ENCODE measurements around the gene HSPA2. TPM values are rescaled to one million over a fixed set of nuclear protein-coding genes. Genes with fewer than 3 reads are reported as not detected.

The HSPA2 gene
- total and polyA plus RNA-seq, 9 donors = 5.1 to 49.7 (median 8.9) TPM

DNA sequence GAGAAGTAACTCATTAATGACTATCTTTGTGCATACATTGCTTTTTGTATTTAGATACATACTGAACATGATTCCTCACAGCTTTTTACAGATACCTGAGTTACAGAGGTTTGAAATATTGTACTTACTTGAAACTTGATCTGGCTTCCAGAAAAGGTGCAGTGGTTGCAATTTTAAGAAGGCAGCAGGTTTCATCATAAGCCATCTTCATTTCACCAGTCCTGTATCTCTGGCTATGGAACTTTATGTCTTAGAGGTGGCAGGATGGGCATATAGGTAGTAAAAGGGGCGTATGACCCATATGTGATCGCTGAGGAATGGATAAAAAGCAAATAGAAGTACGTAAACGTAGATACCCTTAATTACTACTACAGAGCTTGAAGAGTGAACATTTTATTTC, 22.3 kb upstream of the HSPA2 start:
- no peak for DNase-seq
- no peak overlapping the region for H3K27ac ChIP-seq
- no peak for TF ChIP-seq POLR2A (IDR thresholded peaks at IDR 0.05)
- no peak for TF ChIP-seq EP300 (IDR thresholded peaks at IDR 0.05)
- TF ChIP-seq, protein P1, sequence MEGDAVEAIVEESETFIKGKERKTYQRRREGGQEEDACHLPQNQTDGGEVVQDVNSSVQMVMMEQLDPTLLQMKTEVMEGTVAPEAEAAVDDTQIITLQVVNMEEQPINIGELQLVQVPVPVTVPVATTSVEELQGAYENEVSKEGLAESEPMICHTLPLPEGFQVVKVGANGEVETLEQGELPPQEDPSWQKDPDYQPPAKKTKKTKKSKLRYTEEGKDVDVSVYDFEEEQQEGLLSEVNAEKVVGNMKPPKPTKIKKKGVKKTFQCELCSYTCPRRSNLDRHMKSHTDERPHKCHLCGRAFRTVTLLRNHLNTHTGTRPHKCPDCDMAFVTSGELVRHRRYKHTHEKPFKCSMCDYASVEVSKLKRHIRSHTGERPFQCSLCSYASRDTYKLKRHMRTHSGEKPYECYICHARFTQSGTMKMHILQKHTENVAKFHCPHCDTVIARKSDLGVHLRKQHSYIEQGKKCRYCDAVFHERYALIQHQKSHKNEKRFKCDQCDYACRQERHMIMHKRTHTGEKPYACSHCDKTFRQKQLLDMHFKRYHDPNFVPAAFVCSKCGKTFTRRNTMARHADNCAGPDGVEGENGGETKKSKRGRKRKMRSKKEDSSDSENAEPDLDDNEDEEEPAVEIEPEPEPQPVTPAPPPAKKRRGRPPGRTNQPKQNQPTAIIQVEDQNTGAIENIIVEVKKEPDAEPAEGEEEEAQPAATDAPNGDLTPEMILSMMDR (IDR thresholded peaks at IDR 0.05) = no peak
- H3K9me3 ChIP-seq = no peaks in the 10 kb centered on the region
- H3K36me3 ChIP-seq = no peaks in the 10 kb centered on the region
- no peak overlapping the region for H3K4me3 ChIP-seq
- intact Hi-C loops (cut with DNase I) = loop anchor here in 1 of 4 donors (10.0 kb wide), 1 partner anchor 117 kb away; no protein-coding TSS in a partner anchor
- WGBS, 3 donors = 58 to 88% (median 86%) methylated on average over 4 of the region's 4 CpGs
- no peaks in the 10 kb centered on the region for H3K27me3 ChIP-seq
- H3K4me1 ChIP-seq (ENCODE audit: insufficient read depth) = no peaks in the 10 kb centered on the region

DNA sequence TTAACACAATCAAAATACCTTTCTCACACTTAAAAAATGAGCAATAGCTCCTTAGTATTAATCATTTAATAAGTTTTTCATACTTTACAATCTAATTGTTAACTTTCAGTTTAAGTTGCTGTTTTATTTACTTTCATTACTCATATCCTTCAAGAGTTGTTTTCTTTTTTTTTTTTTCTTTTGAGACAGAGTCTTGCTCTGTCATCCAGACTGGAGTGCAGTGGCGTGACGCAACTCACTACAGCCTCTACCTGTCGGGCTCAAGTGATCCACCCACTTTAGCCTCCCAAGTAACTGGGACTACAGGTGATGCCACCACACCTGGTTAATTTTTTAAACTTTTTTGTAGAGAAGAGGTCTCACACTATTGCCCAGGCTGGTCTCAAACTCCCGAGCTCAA, 19.8 kb upstream of the HSPA2 start:
- no peak overlapping the region for H3K27ac ChIP-seq
- no peak for DNase-seq
- TF ChIP-seq EP300 (IDR thresholded peaks at IDR 0.05) (no peak), POLR2A (IDR thresholded peaks at IDR 0.05) (no peak)
- TF ChIP-seq, protein P1 (IDR thresholded peaks at IDR 0.05) = no peak
- WGBS, 3 donors = 92 to 96% (median 96%) methylated on average over 4 of the region's 4 CpGs
- no peaks in the 10 kb centered on the region for H3K9me3 ChIP-seq
- H3K27me3 ChIP-seq = no peaks in the 10 kb centered on the region
- intact Hi-C loops (cut with DNase I) = no loop called here
- no peak overlapping the region for H3K4me3 ChIP-seq
- no peaks in the 10 kb centered on the region for H3K36me3 ChIP-seq
- no peaks in the 10 kb centered on the region for H3K4me1 ChIP-seq (ENCODE audit: insufficient read depth)

DNA sequence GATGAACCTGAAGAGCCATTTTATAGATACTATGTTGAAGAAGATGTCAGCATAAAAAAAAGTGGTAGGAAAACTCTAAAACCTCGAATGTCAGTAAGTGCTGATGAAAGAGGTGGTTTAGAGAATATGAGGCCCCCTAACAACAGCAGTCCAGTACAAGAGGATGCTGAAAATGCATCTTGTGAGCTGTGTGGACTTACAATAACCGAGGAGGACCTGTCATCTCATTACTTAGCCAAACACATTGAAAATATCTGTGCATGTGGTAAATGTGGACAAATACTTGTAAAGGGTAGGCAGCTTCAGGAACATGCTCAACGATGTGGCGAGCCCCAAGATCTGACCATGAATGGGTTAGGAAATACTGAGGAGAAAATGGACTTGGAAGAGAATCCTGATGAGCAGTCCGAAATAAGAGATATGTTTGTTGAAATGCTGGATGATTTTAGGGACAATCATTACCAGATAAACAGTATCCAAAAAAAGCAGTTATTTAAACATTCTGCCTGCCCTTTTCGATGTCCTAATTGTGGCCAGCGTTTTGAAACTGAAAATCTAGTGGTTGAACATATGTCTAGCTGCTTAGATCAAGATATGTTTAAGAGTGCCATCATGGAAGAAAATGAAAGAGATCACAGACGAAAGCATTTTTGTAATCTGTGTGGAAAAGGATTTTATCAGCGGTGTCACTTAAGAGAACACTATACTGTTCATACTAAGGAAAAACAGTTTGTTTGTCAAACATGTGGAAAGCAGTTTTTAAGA, 17.8 kb upstream of the HSPA2 start:
- H3K27ac ChIP-seq = no peak overlapping the region
- 86 to 91% (median 87%) methylated on average over 9 of the region's 9 CpGs for WGBS, 3 donors
- no peak overlapping the region for H3K4me3 ChIP-seq
- no peaks in the 10 kb centered on the region for H3K4me1 ChIP-seq (ENCODE audit: insufficient read depth)
- no peaks in the 10 kb centered on the region for H3K9me3 ChIP-seq
- intact Hi-C loops (cut with DNase I) = no loop called here
- no peaks in the 10 kb centered on the region for H3K36me3 ChIP-seq
- no peak for TF ChIP-seq POLR2A (IDR thresholded peaks at IDR 0.05)
- TF ChIP-seq, protein P1 (IDR thresholded peaks at IDR 0.05) = no peak
- TF ChIP-seq EP300 (IDR thresholded peaks at IDR 0.05) = no peak
- H3K27me3 ChIP-seq = no peaks in the 10 kb centered on the region
- DNase-seq = no peak

DNA sequence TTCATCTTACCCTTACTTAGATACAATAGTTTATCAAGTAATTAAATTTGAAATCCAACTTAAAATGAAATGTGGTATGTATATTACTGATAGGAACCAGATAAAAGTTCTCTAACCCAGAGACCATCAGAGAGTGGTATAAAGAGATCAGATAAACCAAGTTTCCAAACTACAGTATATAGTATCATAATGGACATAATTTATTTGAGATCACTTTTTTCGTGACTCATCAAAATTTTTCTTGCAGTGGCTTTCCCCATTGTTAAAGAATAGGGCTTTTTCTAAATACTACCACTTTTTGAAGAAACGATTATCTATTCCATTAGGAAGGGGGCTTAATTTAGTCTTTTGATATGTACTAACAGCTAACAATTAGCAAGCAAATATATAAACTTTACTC, 15.2 kb upstream of the HSPA2 start:
- H3K36me3 ChIP-seq = no peaks in the 10 kb centered on the region
- intact Hi-C loops (cut with DNase I) = no loop called here
- TF ChIP-seq EP300 (IDR thresholded peaks at IDR 0.05) = no peak
- no peak for TF ChIP-seq POLR2A (IDR thresholded peaks at IDR 0.05)
- TF ChIP-seq, protein P1 (IDR thresholded peaks at IDR 0.05) = no peak
- H3K27me3 ChIP-seq = no peaks in the 10 kb centered on the region
- no peaks in the 10 kb centered on the region for H3K4me1 ChIP-seq (ENCODE audit: insufficient read depth)
- no peak overlapping the region for H3K27ac ChIP-seq
- WGBS, 3 donors = 94 to 95% (median 94%) methylated on average over 2 of the region's 2 CpGs
- DNase-seq = no peak
- H3K4me3 ChIP-seq = no peak overlapping the region
- H3K9me3 ChIP-seq = no peaks in the 10 kb centered on the region
